IPS-18c (cell line): ENCODE results near the gene SLC26A9.

Source experiments
- H3K4me3 ChIP-seq: 2 replicates; pipeline ENCODE4 v1.7.0; 2013; ENCODE audit warnings: low read depth, mild to moderate bottlenecking, low read length, moderate library complexity; ENCODE audit not compliant: insufficient read depth
- H3K9me3 ChIP-seq: one replicate; pipeline ENCODE4 v1.6.1; 2013; ENCODE audit warnings: mild to moderate bottlenecking, low read length, moderate library complexity; ENCODE audit not compliant: control insufficient read depth, insufficient read depth

SLC26A9 gene, protein sequence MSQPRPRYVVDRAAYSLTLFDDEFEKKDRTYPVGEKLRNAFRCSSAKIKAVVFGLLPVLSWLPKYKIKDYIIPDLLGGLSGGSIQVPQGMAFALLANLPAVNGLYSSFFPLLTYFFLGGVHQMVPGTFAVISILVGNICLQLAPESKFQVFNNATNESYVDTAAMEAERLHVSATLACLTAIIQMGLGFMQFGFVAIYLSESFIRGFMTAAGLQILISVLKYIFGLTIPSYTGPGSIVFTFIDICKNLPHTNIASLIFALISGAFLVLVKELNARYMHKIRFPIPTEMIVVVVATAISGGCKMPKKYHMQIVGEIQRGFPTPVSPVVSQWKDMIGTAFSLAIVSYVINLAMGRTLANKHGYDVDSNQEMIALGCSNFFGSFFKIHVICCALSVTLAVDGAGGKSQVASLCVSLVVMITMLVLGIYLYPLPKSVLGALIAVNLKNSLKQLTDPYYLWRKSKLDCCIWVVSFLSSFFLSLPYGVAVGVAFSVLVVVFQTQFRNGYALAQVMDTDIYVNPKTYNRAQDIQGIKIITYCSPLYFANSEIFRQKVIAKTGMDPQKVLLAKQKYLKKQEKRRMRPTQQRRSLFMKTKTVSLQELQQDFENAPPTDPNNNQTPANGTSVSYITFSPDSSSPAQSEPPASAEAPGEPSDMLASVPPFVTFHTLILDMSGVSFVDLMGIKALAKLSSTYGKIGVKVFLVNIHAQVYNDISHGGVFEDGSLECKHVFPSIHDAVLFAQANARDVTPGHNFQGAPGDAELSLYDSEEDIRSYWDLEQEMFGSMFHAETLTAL

DNA sequence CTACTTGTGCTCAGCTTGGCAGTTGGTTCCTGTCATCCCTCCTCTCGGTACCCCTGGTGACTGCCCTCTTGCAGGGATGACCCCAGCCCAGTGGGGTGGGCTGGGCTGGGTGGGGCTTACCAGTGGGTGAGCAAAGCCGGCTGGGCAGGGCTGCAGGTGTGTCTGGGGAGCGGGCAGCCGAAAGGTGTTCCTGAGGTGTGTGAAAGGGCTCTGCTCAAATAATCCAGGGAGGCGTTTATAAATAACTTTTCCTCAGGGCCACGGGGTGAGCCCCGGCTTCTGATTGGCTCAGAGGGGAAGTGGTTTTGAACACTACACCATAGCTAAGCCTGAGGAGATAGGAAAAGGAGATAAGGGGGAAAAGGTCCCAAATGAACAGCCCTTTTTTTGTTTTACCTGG lies at the start of gene SLC26A9:
Gene SLC26A9 (minus strand): TSS at position 212 of the 400 bp plus-strand sequence. CDS start 7,636 bp downstream, outside the sequence.
- H3K9me3 ChIP-seq: peaks cover 2% of the 10 kb centered on the region

DNA sequence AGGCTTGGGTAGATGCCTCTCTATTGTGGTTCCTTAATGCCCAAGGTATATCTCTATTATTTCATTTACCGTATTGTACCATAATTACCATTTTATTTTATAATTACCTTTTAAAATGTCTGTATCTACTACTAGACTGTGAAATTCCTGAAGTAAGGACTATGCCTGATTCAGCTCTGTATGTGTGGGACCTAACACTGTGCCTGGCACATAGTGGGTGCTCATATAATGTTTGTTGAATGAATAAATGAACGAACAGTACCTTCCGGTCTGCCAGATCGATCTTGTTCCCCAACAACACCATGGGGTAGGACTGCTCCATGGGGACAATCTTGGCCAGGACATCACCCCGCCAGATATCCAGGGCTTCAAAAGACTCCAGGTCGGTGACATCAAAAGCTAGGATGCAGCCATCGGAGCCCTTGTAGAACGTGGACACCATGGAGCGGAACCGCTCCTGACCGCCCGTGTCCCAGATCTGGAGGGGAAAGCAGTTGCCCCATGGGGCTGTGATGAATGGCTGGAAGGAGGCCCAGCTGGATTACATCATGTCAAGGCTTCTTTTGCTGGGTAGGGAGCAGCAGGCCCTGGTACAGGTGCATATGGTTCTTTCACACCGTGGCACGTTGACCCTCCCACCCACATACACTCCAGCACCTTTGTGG lies 49.1 kb upstream of the SLC26A9 start:
- no peak overlapping the region for H3K4me3 ChIP-seq
- no peaks in the 10 kb centered on the region for H3K9me3 ChIP-seq

More for the DNA sequence above, at the start of gene SLC26A9:
- no peak within 1 kb of the TSS for H3K4me3 ChIP-seq

DNA sequence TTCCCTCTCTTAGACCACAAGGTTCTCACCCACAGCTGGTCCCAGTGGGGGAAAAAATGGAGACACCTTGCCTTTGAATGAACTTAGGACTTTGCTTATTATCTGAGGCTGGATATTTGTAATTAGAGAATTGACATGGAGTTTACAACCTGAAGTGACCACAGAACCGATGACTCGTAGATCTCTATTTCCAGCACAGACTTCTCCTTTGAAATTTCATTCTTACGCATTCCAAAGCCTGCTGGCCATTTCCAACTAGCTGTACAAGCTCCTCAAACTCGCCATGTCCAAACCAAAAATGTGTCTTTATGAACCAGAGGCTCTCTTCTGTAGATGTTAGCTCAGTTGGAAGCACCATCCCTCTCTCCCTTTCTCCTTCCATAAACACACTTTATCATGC lies 48.0 kb upstream of the SLC26A9 start:
- Histone ChIP-seq H3K4me3 (no peak overlapping the region), H3K9me3 (no peaks in the 10 kb centered on the region)

DNA sequence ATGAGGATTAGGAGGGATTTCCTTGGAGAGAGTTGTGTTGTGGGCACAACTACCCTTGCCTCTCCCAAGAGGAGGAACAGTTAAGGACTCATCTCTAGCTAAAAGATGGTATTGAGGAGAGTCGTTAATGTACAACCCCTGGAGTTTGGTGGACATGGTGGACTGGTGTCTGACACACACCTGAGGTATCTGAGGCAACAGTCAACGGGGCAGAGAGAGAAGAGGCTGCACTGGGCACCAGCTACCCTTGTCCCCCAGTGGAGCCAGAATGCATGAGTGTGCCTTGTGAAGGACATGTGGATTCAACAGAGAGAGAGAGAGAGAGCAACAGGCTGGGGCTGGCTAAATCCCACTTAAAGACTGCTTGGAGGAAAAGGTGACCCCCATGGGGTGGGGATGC lies 47.0 kb upstream of the SLC26A9 start:
- H3K9me3 ChIP-seq: no peaks in the 10 kb centered on the region

DNA sequence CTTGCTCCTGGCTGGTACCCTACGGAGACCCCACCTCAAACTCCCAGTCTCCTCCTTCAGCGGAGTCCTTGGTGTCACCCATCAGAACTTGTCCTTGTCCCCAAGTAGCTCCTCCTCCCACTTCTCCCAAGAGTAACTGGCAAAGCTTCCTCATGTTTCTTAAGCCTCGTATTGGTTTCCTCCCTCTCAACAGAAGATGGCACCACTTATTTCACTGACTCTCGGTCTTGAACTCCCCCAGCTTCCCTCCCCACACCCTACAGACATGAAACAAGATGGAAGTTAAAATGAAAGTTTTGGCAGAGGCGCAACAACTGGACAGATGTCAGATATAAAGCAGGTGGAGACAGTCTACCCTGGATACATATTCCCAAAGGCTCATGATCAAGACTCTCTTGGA lies 46.5 kb upstream of the SLC26A9 start:
- Histone ChIP-seq H3K4me3 (no peak overlapping the region), H3K9me3 (no peaks in the 10 kb centered on the region)

More for the DNA sequence above, 47.0 kb upstream of the SLC26A9 start:
- H3K4me3 ChIP-seq: no peak overlapping the region

DNA sequence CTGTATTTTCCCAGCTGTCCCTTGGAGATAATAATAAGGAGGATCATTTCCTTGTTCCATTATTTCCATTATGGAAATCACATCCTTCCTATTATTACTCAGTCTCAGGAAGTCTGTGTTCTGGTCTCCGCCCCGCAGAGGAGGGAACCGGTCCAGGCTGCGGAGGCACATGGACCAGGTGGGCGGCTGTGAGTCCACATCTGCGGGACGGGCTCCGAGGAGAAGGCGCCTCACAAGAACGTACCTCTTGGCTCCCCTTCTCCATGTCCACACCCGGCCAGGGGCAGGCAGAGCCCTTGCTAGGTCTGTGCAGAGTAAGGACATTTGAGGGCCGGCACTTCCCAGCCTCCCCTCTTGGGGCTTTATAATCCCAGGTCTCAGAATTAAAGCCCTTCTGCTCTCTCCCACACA lies 45.3 kb upstream of the SLC26A9 start:
- no peaks in the 10 kb centered on the region for H3K9me3 ChIP-seq
- H3K4me3 ChIP-seq: no peak overlapping the region

DNA sequence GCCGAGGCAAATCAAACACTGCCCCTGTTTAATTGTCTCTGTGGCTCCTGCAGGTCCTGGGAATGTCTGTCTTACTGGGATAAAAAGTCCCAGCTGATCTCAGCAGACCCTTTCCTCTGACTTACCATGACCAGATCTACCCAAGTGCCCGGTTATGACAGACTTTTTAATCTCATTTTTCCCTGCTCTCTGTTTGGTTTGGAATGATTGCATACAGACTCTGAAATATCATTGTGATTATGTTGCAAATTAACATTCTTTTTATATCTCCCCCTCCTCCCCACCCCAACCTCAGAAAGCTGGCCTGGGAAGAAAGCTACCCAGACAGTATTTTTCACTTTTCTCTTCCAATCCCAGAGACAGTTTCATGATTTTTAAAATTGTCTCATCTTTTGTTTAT lies 43.6 kb upstream of the SLC26A9 start:
- H3K9me3 ChIP-seq: no peaks in the 10 kb centered on the region
- H3K4me3 ChIP-seq: no peak overlapping the region

DNA sequence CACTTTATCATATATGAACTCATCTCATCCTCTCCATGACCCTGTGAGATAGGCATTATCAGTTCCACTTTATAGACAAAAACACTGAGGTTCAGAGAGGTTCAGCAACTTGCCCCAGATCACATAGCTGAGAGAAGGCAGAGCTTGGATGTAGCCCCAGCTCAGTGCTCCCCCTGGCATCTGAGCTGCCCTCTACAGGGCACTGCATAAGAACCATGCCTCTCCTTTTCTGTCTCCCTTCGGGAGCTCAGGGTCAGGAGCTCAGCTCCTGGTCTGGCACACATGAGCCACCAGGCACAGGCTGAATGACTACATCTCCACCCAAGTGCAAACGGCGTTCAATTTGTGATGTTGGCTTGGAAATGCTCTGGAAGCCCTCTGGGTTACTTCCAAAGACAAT lies 43.0 kb upstream of the SLC26A9 start:
- Histone ChIP-seq H3K4me3 (no peak overlapping the region), H3K9me3 (no peaks in the 10 kb centered on the region)

DNA sequence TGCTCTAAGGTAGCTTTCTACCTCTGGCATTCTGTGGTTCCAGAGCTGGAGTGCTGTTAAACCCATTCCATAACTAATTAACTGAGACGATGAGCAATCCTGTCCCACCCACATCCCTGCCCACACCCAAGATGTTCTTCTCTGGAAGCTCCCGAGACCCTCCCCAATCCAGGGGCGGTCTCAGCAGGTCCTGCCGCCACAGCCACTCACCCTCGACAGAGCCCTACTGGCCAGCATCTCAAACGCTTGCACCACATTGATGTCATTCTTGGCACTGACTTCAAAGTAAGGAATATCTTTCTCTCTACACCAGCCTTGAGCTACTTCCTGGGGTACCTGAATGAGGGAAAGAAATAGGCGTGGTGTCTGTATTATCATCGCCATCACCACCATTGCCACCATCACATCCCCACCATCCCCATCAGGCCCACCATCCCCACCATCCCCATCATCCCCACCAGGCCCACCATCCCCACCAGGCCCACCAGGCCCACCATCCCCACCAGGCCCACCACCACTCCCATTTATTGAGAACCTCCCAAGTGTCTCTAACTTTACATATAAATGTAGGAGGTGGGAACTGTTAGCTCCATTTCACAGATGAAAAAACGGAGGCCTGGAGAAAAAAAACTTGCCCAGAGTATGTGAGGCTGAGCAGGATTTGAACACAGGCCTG lies 42.2 kb upstream of the SLC26A9 start:
- Histone ChIP-seq H3K9me3 (no peaks in the 10 kb centered on the region), H3K4me3 (no peak overlapping the region)

DNA sequence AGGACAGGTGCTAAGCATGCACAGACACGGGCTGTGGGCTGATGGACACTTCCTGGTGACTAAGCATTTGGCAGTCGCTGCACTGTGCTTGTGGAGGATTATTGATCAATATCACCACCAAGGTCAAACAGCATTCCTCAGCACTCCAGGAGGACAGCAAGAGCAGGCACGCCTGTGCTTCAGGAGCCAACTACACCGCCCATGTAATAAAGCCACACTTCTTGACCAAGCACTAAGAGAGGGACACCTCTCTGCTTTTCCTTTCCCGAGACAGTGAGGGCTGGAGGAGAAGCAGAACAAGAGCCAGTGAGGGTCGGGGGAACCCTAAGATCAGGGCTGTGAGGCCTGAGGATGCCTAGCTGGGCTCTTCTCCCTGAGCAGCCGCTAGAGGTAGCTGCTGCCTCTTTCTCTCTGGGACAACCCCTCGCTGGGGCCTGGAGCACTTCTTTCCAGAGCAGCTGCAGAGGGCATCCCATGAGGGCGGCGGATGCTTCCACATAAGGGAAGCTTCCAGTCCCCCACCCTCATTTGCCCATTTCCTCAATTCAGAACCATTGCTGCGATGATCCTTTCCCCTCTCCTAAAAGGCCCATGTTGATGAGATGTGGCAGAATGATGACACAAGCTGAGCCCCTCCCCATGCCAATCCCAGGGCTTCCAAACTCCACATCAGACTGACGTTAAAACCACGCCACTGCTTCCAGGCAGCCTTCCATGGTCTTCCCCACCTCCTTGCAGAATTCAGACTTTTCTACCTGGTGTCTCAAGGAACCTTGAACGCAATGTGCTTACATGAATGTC lies 40.9 kb upstream of the SLC26A9 start:
- Histone ChIP-seq H3K9me3 (no peaks in the 10 kb centered on the region), H3K4me3 (no peak overlapping the region)

DNA sequence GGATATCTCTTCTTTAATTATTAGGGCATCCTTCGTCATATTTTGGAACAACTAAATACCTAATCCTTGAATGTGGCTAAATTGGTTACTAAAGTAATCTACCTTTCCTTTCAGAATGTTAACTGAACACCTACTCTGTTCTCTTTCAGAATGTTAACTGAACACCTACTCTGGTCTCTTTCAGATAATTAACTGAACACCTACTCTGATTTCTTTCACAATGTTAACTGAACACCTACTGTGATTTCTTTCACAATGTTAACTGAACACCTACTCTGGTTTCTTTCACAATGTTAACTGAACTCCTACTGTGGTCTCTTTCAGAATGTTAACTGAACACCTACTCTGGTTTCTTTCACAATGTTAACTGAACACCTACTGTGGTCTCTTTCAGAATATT lies 38.0 kb upstream of the SLC26A9 start:
- Histone ChIP-seq H3K4me3 (no peak overlapping the region), H3K9me3 (no peaks in the 10 kb centered on the region)

DNA sequence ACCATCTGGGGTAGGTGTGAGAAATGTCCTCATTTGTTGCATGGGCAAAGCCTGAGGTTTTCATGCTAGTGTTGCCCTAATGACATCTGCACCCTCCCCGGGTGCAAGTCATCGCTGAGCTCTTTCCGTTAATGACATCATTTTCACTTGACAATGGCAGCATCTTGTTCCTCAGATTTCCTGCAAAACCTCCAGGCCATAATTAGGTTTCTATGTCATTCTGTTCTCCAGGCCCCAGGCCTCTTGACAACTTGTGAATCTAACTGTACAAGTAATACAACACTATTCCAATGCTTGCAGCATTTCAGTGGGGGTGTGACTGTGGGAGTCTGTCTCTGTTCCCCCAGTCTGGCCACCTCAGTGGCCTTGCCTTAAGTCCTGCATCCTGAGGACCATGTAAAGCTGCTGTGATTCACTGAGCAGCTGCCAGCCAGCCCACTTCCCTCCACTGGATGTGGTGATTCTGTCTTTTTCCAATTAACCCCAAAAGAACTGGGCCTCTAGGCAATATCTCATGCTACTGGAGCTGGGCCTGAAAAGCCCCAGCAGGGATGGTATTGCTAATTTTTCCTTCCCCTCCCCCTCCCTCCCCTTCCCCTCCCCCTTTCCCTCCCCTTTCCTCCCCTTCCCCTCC lies 37.1 kb upstream of the SLC26A9 start:
- H3K4me3 ChIP-seq: no peak overlapping the region
- H3K9me3 ChIP-seq: no peaks in the 10 kb centered on the region

DNA sequence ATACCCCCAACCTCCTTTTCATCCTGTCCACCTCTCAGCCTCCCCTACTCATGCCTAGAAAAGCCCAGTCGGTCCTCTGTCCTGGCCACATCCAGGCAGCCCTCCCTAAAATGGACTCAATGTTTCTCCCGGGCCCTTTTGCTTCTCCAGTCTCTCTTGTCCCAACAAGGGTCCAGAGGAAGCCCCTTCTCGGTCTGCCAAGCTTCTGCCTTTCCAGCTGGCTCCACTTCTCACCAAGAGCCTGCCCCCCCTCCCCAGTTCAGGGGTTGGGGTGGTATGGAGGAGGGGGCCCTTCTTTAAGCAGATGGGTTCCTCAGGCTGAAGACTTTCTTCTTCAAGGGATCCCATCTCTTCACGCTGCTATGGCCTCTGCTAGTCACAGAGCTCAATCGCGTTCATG lies 36.0 kb upstream of the SLC26A9 start:
- H3K4me3 ChIP-seq: no peak overlapping the region
- no peaks in the 10 kb centered on the region for H3K9me3 ChIP-seq

DNA sequence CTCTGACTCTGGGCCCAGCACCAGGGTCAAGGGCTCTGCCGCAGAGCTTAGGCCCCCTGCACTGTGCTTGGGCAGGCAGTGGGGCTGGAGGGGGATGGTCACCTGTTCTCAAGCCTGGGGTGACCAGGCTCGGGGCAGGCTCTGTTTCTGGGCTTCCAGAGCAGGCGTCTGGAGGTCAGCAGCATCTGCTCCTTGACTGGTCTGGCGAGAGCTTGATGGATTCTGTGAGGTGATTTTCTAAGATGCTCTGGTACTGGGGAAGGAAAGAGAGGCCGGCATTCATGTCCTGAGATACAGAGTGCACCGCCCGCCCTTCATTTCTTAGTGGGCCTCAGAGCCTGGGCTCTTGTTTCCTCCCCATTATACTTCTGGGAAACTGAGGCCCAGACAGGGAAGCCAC lies 35.4 kb upstream of the SLC26A9 start:
- Histone ChIP-seq H3K4me3 (no peak overlapping the region), H3K9me3 (no peaks in the 10 kb centered on the region)

DNA sequence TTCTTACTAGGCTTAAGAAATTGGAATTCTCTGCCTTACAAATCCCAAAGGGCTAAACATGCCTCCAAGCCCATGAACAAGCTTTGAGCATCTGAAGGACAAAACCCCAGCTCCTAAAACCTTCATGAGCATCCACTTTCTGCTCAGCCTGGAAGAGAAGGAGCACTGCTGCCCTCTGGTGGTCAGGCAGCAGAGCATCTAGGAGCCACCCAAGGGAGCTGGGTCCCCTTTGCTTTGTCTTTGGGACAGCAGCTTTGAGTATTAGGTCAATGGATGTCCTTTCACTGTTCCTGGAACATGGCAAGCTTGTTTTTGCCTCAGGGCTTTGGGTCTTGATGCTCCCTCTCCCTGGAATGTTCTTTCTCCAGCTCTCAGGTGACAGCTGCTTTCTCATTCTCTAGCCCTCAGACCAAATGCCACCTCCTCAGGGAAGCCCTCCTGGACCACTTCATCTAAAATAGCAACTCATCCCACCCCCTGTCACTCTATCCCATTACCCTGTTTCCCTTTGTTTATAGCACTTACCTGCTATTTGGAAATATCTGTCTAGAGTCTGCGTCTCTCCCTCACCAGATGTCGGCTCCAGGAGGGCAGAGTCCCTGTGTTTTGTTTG lies 34.3 kb upstream of the SLC26A9 start:
- H3K4me3 ChIP-seq: no peak overlapping the region

More for the DNA sequence above, 34.3 kb upstream of the SLC26A9 start:
- H3K9me3 ChIP-seq: no peaks in the 10 kb centered on the region
